H1 (cell line): ENCODE data around the gene ARHGAP27. TPM values are rescaled to one million over a fixed set of nuclear protein-coding genes. Genes with fewer than 3 reads are reported as not detected.

Experiments
- CTCF ChIA-PET: fragments of 300-600 bp; sonication (Branson Sonifier 250); formaldehyde crosslinking; loops from one replicate; lab custom pipeline; 2021; ENCODE audit not compliant: partially characterized antibody; lab: Charles Lee
- POLR2A ChIA-PET: fragments of 300-600 bp; sonication (Branson Sonifier 250); formaldehyde crosslinking; loops from one replicate; lab custom pipeline; 2021; ENCODE audit warnings: inconsistent platforms; ENCODE audit not compliant: partially characterized antibody; lab: Charles Lee
- DNase-seq, 2 experiments: peaks; one replicate each; pipeline versions ENCODE4 v3.0.0 to v3.0.0-alpha.2; 2010 to 2022; ENCODE audit warnings: low spot score in 2 of 2, low read depth in 1 of 2, mixed read lengths in 1 of 2
- FAIRE-seq: peaks from 2 replicates; lab custom pipeline; 2011; peaks lifted over from hg19 to GRCh38; lab: Jason Lieb, UNC
- H2AFZ ChIP-seq: 2 replicates; pipeline ENCODE4 v1.8.1; 2012; ENCODE audit warnings: low read length, inconsistent platforms
- H2AK5ac ChIP-seq: 2 replicates; pipeline ENCODE4 v1.6.1; 2013; ENCODE audit warnings: low read depth, low read length
- H2BK120ac ChIP-seq: replicated peaks from 2 replicates; pipeline ENCODE3; 2013; ENCODE audit warnings: low read depth, low read length, inconsistent platforms
- H2BK12ac ChIP-seq: 2 replicates; pipeline ENCODE4 v1.6.1; 2013; ENCODE audit warnings: low read depth, low read length
- H2BK15ac ChIP-seq: 2 replicates; pipeline ENCODE4 v1.6.1; 2013; ENCODE audit warnings: low read length
- H2BK20ac ChIP-seq: 2 replicates; pipeline ENCODE4 v1.6.1; 2013; ENCODE audit warnings: low read length
- H2BK5ac ChIP-seq: 2 replicates; pipeline ENCODE4 v1.6.1; 2013; ENCODE audit warnings: low read depth, low read length
- H3K14ac ChIP-seq: 2 replicates; pipeline ENCODE4 v1.6.1; 2013; ENCODE audit warnings: inconsistent platforms; ENCODE audit not compliant: insufficient read length
- H3K18ac ChIP-seq: 2 replicates; pipeline ENCODE4 v1.6.1; 2013; ENCODE audit warnings: low read length; ENCODE audit errors: extremely low read depth
- H3K23ac ChIP-seq: 2 replicates; pipeline ENCODE4 v1.6.1; 2013; ENCODE audit warnings: inconsistent platforms; ENCODE audit not compliant: insufficient read length
- H3K23me2 ChIP-seq: 2 replicates; pipeline ENCODE4 v1.6.1; 2013; ENCODE audit warnings: low read depth, low read length
- H3K27ac ChIP-seq: 2 replicates; pipeline ENCODE4 v1.6.1; 2011; ENCODE audit warnings: low read depth, low read length, inconsistent platforms
- H3K27me3 ChIP-seq, 4 experiments: replicated peaks in 1 of 4; 1 replicate in 1 of 4; 2 replicates in 3 of 4; pipeline versions ENCODE4 v1.6.1 to v1.8.1; 2011 to 2013; ENCODE audit warnings: low read length in 3 of 4, mild to moderate bottlenecking in 3 of 4, inconsistent platforms in 2 of 4, mixed read lengths in 2 of 4, moderate library complexity in 1 of 4; ENCODE audit not compliant: control insufficient read depth in 3 of 4, insufficient read depth in 3 of 4; ENCODE audit errors: extremely low read depth in 1 of 4
- H3K36me3 ChIP-seq, 4 experiments: 2 replicates each; pipeline versions ENCODE4 v1.6.1 to v1.8.1; 2011 to 2013; ENCODE audit warnings: mild to moderate bottlenecking in 4 of 4, low read length in 3 of 4, moderate library complexity in 2 of 4, control low read depth in 1 of 4, inconsistent platforms in 1 of 4; ENCODE audit not compliant: insufficient read depth in 4 of 4, control insufficient read depth in 2 of 4
- H3K4ac ChIP-seq: replicated peaks from 2 replicates; pipeline ENCODE3; 2013; ENCODE audit warnings: low read length, low read depth, mixed read lengths, inconsistent platforms; ENCODE audit not compliant: insufficient read length
- H3K4me1 ChIP-seq, 4 experiments: replicated peaks in 1 of 4; 1 replicate in 1 of 4; 2 replicates in 3 of 4; pipeline versions ENCODE4 v1.6.1 to v1.8.1; 2011 to 2013; ENCODE audit warnings: low read length in 3 of 4, inconsistent platforms in 2 of 4, mixed read lengths in 1 of 4; ENCODE audit not compliant: insufficient read depth in 4 of 4, control insufficient read depth in 3 of 4
- H3K4me2 ChIP-seq, 2 experiments: 2 replicates each; pipeline versions ENCODE4 v1.6.1 to v1.8.1; 2011 to 2013; ENCODE audit warnings: low read depth in 2 of 2, low read length in 2 of 2, control low read depth in 1 of 2, inconsistent platforms in 1 of 2, mild to moderate bottlenecking in 1 of 2; ENCODE audit not compliant: insufficient read depth in 1 of 2
- H3K4me3 ChIP-seq, 4 experiments: fragments of 200-600, 300-600 bp in 1 of 4; sonication (generic), shearing (Covaris generic), sonication (Bioruptor Twin) in 1 of 4; 2 replicates each; pipeline versions ENCODE4 v1.5.1 to v1.8.1; 2011 to 2016; ENCODE audit warnings: low read length in 4 of 4, low read depth in 3 of 4, control low read depth in 2 of 4, inconsistent platforms in 2 of 4, mild to moderate bottlenecking in 2 of 4, mixed read lengths in 1 of 4, moderate library complexity in 1 of 4; ENCODE audit not compliant: insufficient read depth in 2 of 4; ENCODE audit errors: extremely low read depth in 1 of 4
- H3K56ac ChIP-seq: replicated peaks from 2 replicates; pipeline ENCODE3; 2013; ENCODE audit warnings: low read depth, mild to moderate bottlenecking, mixed read lengths, low read length, inconsistent platforms; ENCODE audit not compliant: insufficient read length
- H3K79me1 ChIP-seq: 2 replicates; pipeline ENCODE4 v1.6.1; 2013; ENCODE audit warnings: low read depth, low read length, control low read depth
- H3K79me2 ChIP-seq, 2 experiments: 2 replicates each; pipeline versions ENCODE4 v1.6.1 to v1.8.1; 2012 to 2013; ENCODE audit warnings: low read length in 2 of 2, mild to moderate bottlenecking in 2 of 2, inconsistent platforms in 1 of 2; ENCODE audit not compliant: insufficient read depth in 2 of 2, control insufficient read depth in 1 of 2
- H3K9ac ChIP-seq, 4 experiments: replicated peaks in 1 of 4; 1 replicate in 1 of 4; 2 replicates in 3 of 4; pipeline versions ENCODE4 v1.6.1 to v1.8.1; 2011 to 2013; ENCODE audit warnings: low read depth in 3 of 4, low read length in 3 of 4, control low read depth in 2 of 4, mild to moderate bottlenecking in 2 of 4, moderate library complexity in 2 of 4, inconsistent platforms in 1 of 4; ENCODE audit errors: extremely low read depth in 1 of 4
- H3K9me3 ChIP-seq, 2 experiments: 2 replicates each; pipeline versions ENCODE4 v1.6.1 to v1.8.1; 2012 to 2013; ENCODE audit warnings: mild to moderate bottlenecking in 2 of 2, moderate library complexity in 2 of 2, control low read depth in 1 of 2, inconsistent platforms in 1 of 2, low read depth in 1 of 2, low read length in 1 of 2, mixed read lengths in 1 of 2; ENCODE audit not compliant: insufficient read depth in 2 of 2
- H4K20me1 ChIP-seq, 2 experiments: replicated peaks in 1 of 2; 2 replicates each; pipeline versions ENCODE3 to v1.8.1; 2011 to 2013; ENCODE audit warnings: inconsistent platforms in 2 of 2, low read length in 2 of 2, mild to moderate bottlenecking in 1 of 2; ENCODE audit not compliant: insufficient read depth in 2 of 2, control insufficient read depth in 1 of 2
- H4K5ac ChIP-seq: 2 replicates; pipeline ENCODE4 v1.6.1; 2013; ENCODE audit warnings: low read length, low read depth, mixed read lengths, inconsistent platforms; ENCODE audit not compliant: insufficient read length
- H4K8ac ChIP-seq: 2 replicates; pipeline ENCODE4 v1.8.0; 2013; ENCODE audit warnings: mild to moderate bottlenecking, moderate library complexity, low read length, inconsistent platforms; ENCODE audit not compliant: insufficient read depth; ENCODE audit errors: extremely low read depth
- H4K91ac ChIP-seq: replicated peaks from 2 replicates; pipeline ENCODE3; 2013; ENCODE audit warnings: low read length, mixed read lengths, inconsistent platforms; ENCODE audit not compliant: insufficient read length
- KDM1A ChIP-seq: fragments of 200-600, 300-600 bp; sonication (generic); IDR thresholded peaks from 2 replicates; pipeline ENCODE4 v1.7.1; 2016; ENCODE audit warnings: mild to moderate bottlenecking, low read length, borderline replicate concordance
- POLR2A ChIP-seq, 2 experiments: IDR thresholded peaks; 1 replicate in 1 of 2; 2 replicates in 1 of 2; pipeline ENCODE4 v1.6.1; 2011; ENCODE audit warnings: low read depth in 2 of 2, low read length in 2 of 2, mild to moderate bottlenecking in 2 of 2; ENCODE audit errors: control extremely low read depth in 1 of 2
- RFX5 ChIP-seq: IDR thresholded peaks from 2 replicates; pipeline ENCODE4 v1.6.1; 2011; ENCODE audit warnings: low read depth, low read length, improper control_type of control experiment, borderline replicate concordance
- RXRA ChIP-seq: IDR thresholded peaks from 2 replicates; pipeline ENCODE4 v1.6.1; 2011; ENCODE audit warnings: low read depth, mild to moderate bottlenecking, low read length, moderate library complexity; ENCODE audit not compliant: insufficient read depth
- ZNF274 ChIP-seq: IDR thresholded peaks from 2 replicates; pipeline ENCODE4 v1.7.0; 2012; ENCODE audit warnings: low read length, borderline replicate concordance; ENCODE audit errors: extremely low read depth
- WGBS, 2 experiments: shearing (Covaris generic) in 1 of 2; methylation state at CpG; one replicate each; pipeline versions ENCODE4 v1.1.6 to v1.1.7; 2013 to 2015; ENCODE audit warnings: low lambda C conversion rate in 2 of 2, mixed read lengths in 2 of 2, inconsistent platforms in 1 of 2, low coverage in 1 of 2, missing lambda C conversion rate in 1 of 2; ENCODE audit not compliant: insufficient replicate concordance in 2 of 2, insufficient coverage in 1 of 2, insufficient read length in 1 of 2; ENCODE audit errors: extremely low coverage in 1 of 2, missing lambda C conversion rate in 1 of 2; 5-methylcytosine and 5-hydroxymethylcytosine counted together
- polyA plus RNA-seq, 7 experiments: library from polyadenylated mRNA; depleted of rRNA in 3 of 7; stranded (reverse) in 5 of 7; unstranded in 2 of 7; fragments of >200 nt in 5 of 7; fragments of 200-250 nt in 2 of 7; gene quantifications; 1 replicate in 5 of 7; 2 replicates in 1 of 7; 4 replicates in 1 of 7; pipeline versions ENCODE4 v1.2.1 to v1.2.3, GENCODE V29; 2011 to 2013; ENCODE audit warnings: missing spikeins in 2 of 7, mixed read lengths in 2 of 7
- total RNA-seq: library from RNA; stranded (reverse); fragmentation: NEBNext Ultra II Directional; extraction: Animal tissue kit (Norgen Biotek cat#: 25700); gene quantifications from 2 replicates; pipeline ENCODE4 v1.2.1, GENCODE V29; 2021
- TF ChIP-seq, protein P1 (sequence below): IDR thresholded peaks from 2 replicates; pipeline ENCODE4 v1.6.1; 2011; ENCODE audit warnings: low read length, improper control_type of control experiment

The ARHGAP27 gene
- total and polyA plus RNA-seq, 2 of the 8 experiments (the other 6 are each of a cell fraction or from before 2014, with no cell fraction given) = 11.6 to 13.1 TPM

- no peak for FAIRE-seq
- Histone ChIP-seq H3K23me2 (peaks cover 17% of the 10 kb centered on the region; the same call in 1 of the 2 replicates), H3K56ac (no peak overlapping the region), H3K79me1 (no peaks in the 10 kb centered on the region), H3K14ac (no peak overlapping the region), H3K9me3 (no peaks in the 10 kb centered on the region), H3K27ac (no peak overlapping the region), H3K79me2 (peaks cover 0 to 5% of the 10 kb centered on the region in 2 experiments; a peak in 1 of 4 replicates), H3K4me3 (peak overlapping the region in 3 of 4 experiments; percentile 16 to 55 (median 34); a peak in 2 of 8 replicates), H4K8ac (no peak overlapping the region; the same call in 1 of the 2 replicates), H2BK5ac (peak overlapping the region; percentile 80; the same call in 1 of the 2 replicates), H3K18ac (peak overlapping the region; percentile 15), H3K9ac (no peak overlapping the region), H3K36me3 (peaks cover 0 to 4% (median 0%) of the 10 kb centered on the region in 4 experiments; a peak in 1 of 8 replicates), H3K27me3 (peaks cover 20 to 33% (median 30%) of the 10 kb centered on the region in 4 experiments), H3K4me2 (peak overlapping the region; percentile 37 to 51; a peak in 2 of 4 replicates), H2AFZ (no peak overlapping the region), H2AK5ac (no peak overlapping the region), H4K5ac (no peak overlapping the region), H3K23ac (no peak overlapping the region), H2BK15ac (peak overlapping the region; percentile 75; the same call in 1 of the 2 replicates), H3K4ac (no peak overlapping the region), H2BK120ac (no peak overlapping the region), H2BK20ac (peak overlapping the region; percentile 48; the same call in 1 of the 2 replicates), H4K91ac (no peak overlapping the region), H4K20me1 (no peaks in the 10 kb centered on the region), H2BK12ac (peak overlapping the region; percentile 84; the same call in 1 of the 2 replicates), H3K4me1 (peaks cover 6 to 26% (median 18%) of the 10 kb centered on the region in 4 experiments)
- WGBS, 2 experiments = 62% methylated on average over 6 of the region's 6 CpGs; no CpG with 5 or more reads in 1 of the 2 experiments
- ChIA-PET CTCF (interaction anchor here (0.7 to 12.6 kb wide), 23 partner anchors 8 to 210 kb away, joined by 3 to 331 read pairs (median 5); no protein-coding TSS in a partner anchor), POLR2A (interaction anchor here (0.9 to 4.9 kb wide), 9 partner anchors 9 to 277 kb away, joined by 3 to 25 read pairs (median 3); partner anchors contain the start of gene HEXIM1)
- no peak for DNase-seq
- TF ChIP-seq RFX5 (no peak), RXRA (no peak), POLR2A (IDR thresholded peaks at IDR 0.05; ENCODE audit: control extremely low read depth in 1 of 2, low read depth in 2 of 2, low read length in 2 of 2) (no peak), ZNF274 (no peak), KDM1A (no peak)
- TF ChIP-seq, protein P1, sequence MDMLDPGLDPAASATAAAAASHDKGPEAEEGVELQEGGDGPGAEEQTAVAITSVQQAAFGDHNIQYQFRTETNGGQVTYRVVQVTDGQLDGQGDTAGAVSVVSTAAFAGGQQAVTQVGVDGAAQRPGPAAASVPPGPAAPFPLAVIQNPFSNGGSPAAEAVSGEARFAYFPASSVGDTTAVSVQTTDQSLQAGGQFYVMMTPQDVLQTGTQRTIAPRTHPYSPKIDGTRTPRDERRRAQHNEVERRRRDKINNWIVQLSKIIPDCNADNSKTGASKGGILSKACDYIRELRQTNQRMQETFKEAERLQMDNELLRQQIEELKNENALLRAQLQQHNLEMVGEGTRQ = no peak
These were observed 6.7 kb downstream of the ARHGAP27 start for GRCh38 chr17:45425984-45426413.
